Lower leg skin (tissue), 3 donors: ENCODE measurements around the gene RFK.

Experiments used
- CTCF ChIP-seq, 3 donors: fragments of 450-650 bp; IDR thresholded peaks; one replicate each; pipeline ENCODE4 v1.5.1; 2016; ENCODE audit warnings: antibody characterized with exemption in 3 of 3, mild to moderate bottlenecking in 3 of 3, moderate library complexity in 2 of 3
- POLR2A ChIP-seq, 2 donors: fragments of 450-650 bp; IDR thresholded peaks; one replicate each; pipeline ENCODE4 v1.6.1; 2016 to 2017; ENCODE audit warnings: antibody characterized with exemption in 2 of 2, mild to moderate bottlenecking in 1 of 2, moderate library complexity in 1 of 2

- TF ChIP-seq CTCF (IDR thresholded peaks at IDR 0.05) (no peak), POLR2A (IDR thresholded peaks at IDR 0.05) (no peak)
Observed at GRCh38 chr9:76369583-76369982, 24.6 kb downstream of the RFK start.
